ENCODE measurements around the gene FAM72C.
"Not testable (repeated sequence)": the region's sequence is repeated elsewhere in the genome, so short reads cannot be mapped to it uniquely, and the experiment has no call there.

- TF ChIP-seq POLR2AphosphoS5 (IDR thresholded peaks at IDR 0.05; ENCODE audit: low read depth, low read length); RFX5 (IDR thresholded peaks at IDR 0.05; ENCODE audit: borderline replicate concordance, low read depth, low read length); SRF (IDR thresholded peaks at IDR 0.05; ENCODE audit: low read depth, low read length); CTCF (IDR thresholded peaks at IDR 0.05; ENCODE audit: control extremely low read depth in 1 of 3, insufficient read depth in 1 of 3, low read depth in 1 of 3, low read length in 3 of 3); EP300 (IDR thresholded peaks at IDR 0.05; ENCODE audit: borderline replicate concordance in 1 of 2, low read depth in 2 of 2, low read length in 2 of 2); POLR2A (IDR thresholded peaks at IDR 0.05; ENCODE audit: control extremely low read depth in 1 of 2, low read depth in 2 of 2, low read length in 2 of 2); ATF2 (IDR thresholded peaks at IDR 0.05; ENCODE audit: low read length); E2F6 (IDR thresholded peaks at IDR 0.05); RAD21 (IDR thresholded peaks at IDR 0.05 in 1 of 2, conservative IDR thresholded peaks at IDR 0.05 in 1 of 2; ENCODE audit: low read depth in 2 of 2, low read length in 2 of 2); HDAC6 (IDR thresholded peaks at IDR 0.05; ENCODE audit: low read depth, low read length): not testable (repeated sequence)
Observed at GRCh38 chr1:143944576-143945240, 27.1 kb downstream of the FAM72C start.
